Effector memory CD4-positive, alpha-beta T cell (primary cell): Measurements from ENCODE around the gene PRDM5.

Experiments used
- DNase-seq, 3 donors: peaks; one replicate each; pipeline ENCODE4 v3.0.0-alpha.2; 2020
- H3K27ac ChIP-seq: 2 replicates; pipeline ENCODE4 v1.7.0; 2013; ENCODE audit warnings: mild to moderate bottlenecking, low read length, moderate library complexity; ENCODE audit not compliant: insufficient read depth, poor library complexity, severe bottlenecking
- H3K27me3 ChIP-seq: replicated peaks from 2 replicates; pipeline ENCODE4 v1.7.0; 2013; ENCODE audit warnings: mild to moderate bottlenecking, low read length; ENCODE audit not compliant: insufficient read depth, control insufficient read depth, poor library complexity, severe bottlenecking
- H3K36me3 ChIP-seq: 2 replicates; pipeline ENCODE4 v1.7.0; 2013; ENCODE audit warnings: mild to moderate bottlenecking, low read length, moderate library complexity; ENCODE audit not compliant: control insufficient read depth, insufficient read depth
- H3K4me1 ChIP-seq: 2 replicates; pipeline ENCODE4 v1.7.0; 2013; ENCODE audit warnings: low read length, mild to moderate bottlenecking; ENCODE audit not compliant: control insufficient read depth, insufficient read depth, poor library complexity, severe bottlenecking
- H3K4me3 ChIP-seq: 2 replicates; pipeline ENCODE4 v1.7.0; 2013; ENCODE audit warnings: low read length, low read depth, mild to moderate bottlenecking; ENCODE audit not compliant: insufficient read depth, poor library complexity, severe bottlenecking
- H3K9me3 ChIP-seq: 2 replicates; pipeline ENCODE4 v1.7.0; 2013; ENCODE audit warnings: mild to moderate bottlenecking, low read length, moderate library complexity; ENCODE audit not compliant: control insufficient read depth

The PRDM5 gene

DNA sequence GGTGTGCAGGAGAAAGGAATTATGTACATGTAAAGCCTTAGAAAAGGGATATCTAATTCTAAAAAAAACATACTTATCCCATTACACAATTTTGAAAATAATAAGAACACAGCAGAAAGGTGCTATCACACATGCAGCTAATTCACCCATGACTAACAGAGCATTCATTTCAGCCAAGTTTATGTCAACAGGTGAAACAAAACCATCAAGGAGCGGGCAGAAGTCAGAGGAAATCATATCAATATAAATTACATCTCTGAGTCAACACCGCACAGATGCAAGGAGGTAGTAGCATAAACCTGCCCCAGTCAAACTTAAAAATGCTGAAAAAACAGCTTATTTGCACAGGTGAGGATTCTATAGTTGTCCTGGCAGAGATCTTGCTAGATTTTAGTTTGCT is 197.9 kb downstream of the PRDM5 start:
- H3K9me3 ChIP-seq = no peaks in the 10 kb centered on the region

GRCh38 chr4:120723986-120724385 is 198.5 kb downstream of the PRDM5 start:
- H3K27me3 ChIP-seq = no peaks in the 10 kb centered on the region
- no peak overlapping the region for H3K4me3 ChIP-seq
- H3K9me3 ChIP-seq = no peaks in the 10 kb centered on the region
- no peak overlapping the region for H3K27ac ChIP-seq
- no peak for DNase-seq
- H3K36me3 ChIP-seq = no peaks in the 10 kb centered on the region
- no peaks in the 10 kb centered on the region for H3K4me1 ChIP-seq

More for the DNA sequence above, 197.9 kb downstream of the PRDM5 start:
- no peaks in the 10 kb centered on the region for H3K27me3 ChIP-seq
- H3K4me3 ChIP-seq = no peak overlapping the region
- H3K36me3 ChIP-seq = no peaks in the 10 kb centered on the region
- DNase-seq = no peak
- no peaks in the 10 kb centered on the region for H3K4me1 ChIP-seq
- no peak overlapping the region for H3K27ac ChIP-seq

DNA sequence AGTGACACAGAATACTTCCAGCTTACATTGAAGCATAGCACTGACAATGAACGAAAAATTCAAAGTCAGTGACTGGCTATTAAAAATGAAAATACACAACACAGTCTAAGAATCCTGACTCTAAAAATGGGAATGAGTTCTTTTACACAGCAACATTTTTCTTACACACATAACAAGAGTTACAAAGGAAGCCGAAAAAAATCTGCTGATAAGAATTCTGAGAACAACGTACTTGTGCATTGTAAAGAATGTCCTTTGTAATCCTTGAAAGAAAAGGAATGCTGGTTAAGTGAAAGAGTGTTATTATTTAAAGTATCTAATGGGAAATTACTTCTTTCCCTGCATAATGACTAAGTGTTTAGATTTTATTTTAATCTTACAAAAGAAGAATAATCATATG is 199.4 kb downstream of the PRDM5 start:
- no peaks in the 10 kb centered on the region for H3K27me3 ChIP-seq
- H3K27ac ChIP-seq = no peak overlapping the region
- H3K36me3 ChIP-seq = no peaks in the 10 kb centered on the region
- H3K4me3 ChIP-seq = no peak overlapping the region
- H3K4me1 ChIP-seq = no peaks in the 10 kb centered on the region
- no peaks in the 10 kb centered on the region for H3K9me3 ChIP-seq
- no peak for DNase-seq

- Histone ChIP-seq H3K4me3 (no peak overlapping the region), H3K9me3 (no peaks in the 10 kb centered on the region), H3K36me3 (no peaks in the 10 kb centered on the region), H3K27ac (no peak overlapping the region), H3K27me3 (no peaks in the 10 kb centered on the region), H3K4me1 (no peaks in the 10 kb centered on the region)
- no peak for DNase-seq
These were observed 199.9 kb downstream of the PRDM5 start for GRCh38 chr4:120722655-120723054.

DNA sequence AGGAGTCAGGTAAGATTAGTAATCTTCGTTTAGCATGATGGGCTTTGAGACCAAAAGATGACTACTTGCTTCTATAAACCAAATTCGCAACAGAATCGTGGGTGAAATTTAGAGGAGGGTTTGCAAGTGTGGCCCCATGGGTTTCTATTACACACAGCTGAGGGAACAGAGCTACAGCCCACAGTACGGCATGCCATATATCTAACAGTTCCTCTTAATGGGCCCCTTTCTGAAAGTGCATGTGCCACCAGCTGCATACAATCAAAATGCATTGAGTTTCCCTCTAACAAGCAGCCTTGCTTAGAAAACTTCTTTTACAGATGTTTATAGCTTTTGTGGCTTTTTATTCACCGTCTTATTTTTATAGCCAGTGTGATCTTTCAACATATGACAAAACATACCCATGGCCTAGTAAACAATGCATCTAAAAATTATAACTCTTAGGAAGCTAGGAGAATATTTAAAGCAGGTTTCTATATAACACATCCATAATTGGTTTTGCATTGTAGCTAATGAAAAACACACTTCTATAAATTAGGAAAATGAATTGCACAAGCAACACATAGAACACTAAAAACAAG is 202.1 kb downstream of the PRDM5 start:
- no peaks in the 10 kb centered on the region for H3K36me3 ChIP-seq
- H3K27me3 ChIP-seq = peaks cover under 1% of the 10 kb centered on the region
- no peak for DNase-seq
- H3K27ac ChIP-seq = no peak overlapping the region
- H3K9me3 ChIP-seq = no peaks in the 10 kb centered on the region
- no peak overlapping the region for H3K4me3 ChIP-seq
- no peaks in the 10 kb centered on the region for H3K4me1 ChIP-seq

DNA sequence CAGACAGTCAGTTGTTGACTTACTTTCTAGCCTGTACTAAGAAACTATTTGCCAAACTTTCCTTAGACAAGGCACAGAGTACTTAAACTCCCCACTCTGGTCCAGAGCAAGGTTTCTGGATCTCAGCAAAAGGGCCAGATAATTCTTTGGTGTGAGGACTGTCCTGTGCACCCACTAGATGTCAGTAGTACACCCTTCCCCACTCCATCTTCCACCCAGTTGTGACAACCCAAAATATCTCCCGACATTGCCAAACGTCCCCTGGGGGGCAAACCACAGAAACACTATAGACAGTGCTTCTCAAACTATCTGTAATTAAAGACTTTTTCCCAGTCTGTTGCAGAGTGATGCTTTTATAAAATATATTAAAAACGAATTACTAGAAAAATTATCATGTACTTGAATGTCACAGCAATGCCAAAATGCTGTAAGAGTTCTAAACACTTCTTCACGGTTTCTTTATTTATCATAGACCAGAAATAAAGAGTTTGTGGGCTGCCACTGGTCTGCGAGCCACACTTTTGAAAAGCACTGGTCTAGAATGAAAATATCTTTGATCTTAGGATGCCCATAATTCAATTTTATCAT is 203.5 kb downstream of the PRDM5 start:
- Histone ChIP-seq H3K27me3 (peaks cover 6% of the 10 kb centered on the region), H3K36me3 (no peaks in the 10 kb centered on the region), H3K9me3 (no peaks in the 10 kb centered on the region), H3K27ac (no peak overlapping the region), H3K4me3 (no peak overlapping the region), H3K4me1 (no peaks in the 10 kb centered on the region)
- DNase-seq = no peak

- Histone ChIP-seq H3K4me1 (no peaks in the 10 kb centered on the region), H3K27me3 (peaks cover 10% of the 10 kb centered on the region), H3K36me3 (no peaks in the 10 kb centered on the region), H3K4me3 (no peak overlapping the region), H3K27ac (no peak overlapping the region), H3K9me3 (no peaks in the 10 kb centered on the region)
- DNase-seq = no peak
These were observed 206.2 kb downstream of the PRDM5 start for GRCh38 chr4:120716346-120716745.

GRCh38 chr4:120714417-120715010 is 208.0 kb downstream of the PRDM5 start:
- no peak overlapping the region for H3K4me3 ChIP-seq

DNA sequence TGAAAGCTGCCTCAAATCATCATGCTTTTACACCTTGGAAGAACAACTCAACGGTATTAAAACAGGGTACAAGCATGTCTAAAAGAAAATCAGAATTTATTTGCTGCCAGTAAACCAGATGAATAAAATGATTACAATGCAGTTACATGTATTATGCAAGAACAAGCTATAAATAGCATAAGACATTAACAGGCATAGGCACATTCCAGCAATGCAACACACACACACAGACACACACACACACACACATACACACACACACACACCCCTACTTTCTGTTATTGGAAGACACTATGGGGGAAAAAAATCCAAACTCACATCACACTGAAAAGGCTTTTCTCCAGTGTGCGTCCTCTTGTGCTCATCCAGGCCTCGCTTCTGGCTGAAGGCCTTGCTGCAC is 212.5 kb downstream of the PRDM5 start:
- Histone ChIP-seq H3K36me3 (no peaks in the 10 kb centered on the region), H3K27me3 (peaks cover 7% of the 10 kb centered on the region), H3K9me3 (no peaks in the 10 kb centered on the region), H3K27ac (no peak overlapping the region), H3K4me3 (no peak overlapping the region), H3K4me1 (no peaks in the 10 kb centered on the region)
- no peak for DNase-seq

More at GRCh38 chr4:120714417-120715010, 208.0 kb downstream of the PRDM5 start:
- H3K27me3 ChIP-seq = peaks cover 10% of the 10 kb centered on the region
- no peaks in the 10 kb centered on the region for H3K36me3 ChIP-seq
- DNase-seq = no peak
- no peaks in the 10 kb centered on the region for H3K4me1 ChIP-seq
- H3K9me3 ChIP-seq = no peaks in the 10 kb centered on the region
- H3K27ac ChIP-seq = no peak overlapping the region

DNA sequence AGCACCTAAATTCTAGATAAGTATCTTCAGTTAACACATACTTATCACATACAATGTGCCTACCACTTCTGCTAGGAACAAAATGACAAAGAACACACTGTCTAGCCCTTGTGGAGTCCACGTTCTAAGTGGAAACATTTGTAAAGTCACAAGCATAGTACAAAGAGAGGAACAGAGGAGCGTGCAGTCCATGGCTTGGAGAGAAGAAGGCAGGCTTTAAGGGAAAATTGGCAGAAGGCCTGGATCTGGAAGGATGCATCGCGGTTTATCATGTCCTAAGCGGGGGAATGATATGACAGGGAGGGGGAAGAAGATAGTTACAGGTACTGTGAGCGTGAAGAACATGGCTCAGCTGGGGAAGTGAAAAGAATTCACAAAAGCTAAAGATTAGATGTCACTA is 218.0 kb downstream of the PRDM5 start:
- Histone ChIP-seq H3K4me1 (no peaks in the 10 kb centered on the region), H3K27ac (no peak overlapping the region), H3K36me3 (no peaks in the 10 kb centered on the region), H3K9me3 (no peaks in the 10 kb centered on the region), H3K4me3 (no peak overlapping the region), H3K27me3 (no peaks in the 10 kb centered on the region)
- DNase-seq = no peak
